GM12878 (cell line): ENCODE data around the gene NME5.

ENCODE experiments used
- CEBPB ChIP-seq, 2 experiments: fragments of 150-350 bp in 1 of 2; IDR thresholded peaks; 2 replicates each; pipeline ENCODE4 v1.6.1; 2012 to 2014; ENCODE audit warnings: low read depth in 2 of 2, low read length in 2 of 2, borderline replicate concordance in 1 of 2, inconsistent platforms in 1 of 2
- CREB1 ChIP-seq: IDR thresholded peaks from 2 replicates; pipeline ENCODE4 v1.6.1; 2012; ENCODE audit warnings: low read depth, mild to moderate bottlenecking, inconsistent platforms
- CTCF ChIP-seq, 3 experiments: IDR thresholded peaks in 2 of 3; conservative IDR thresholded peaks in 1 of 3; 2 replicates each; pipeline ENCODE4 v1.5.1; 2011; ENCODE audit warnings: low read depth in 3 of 3, low read length in 3 of 3, mild to moderate bottlenecking in 3 of 3, control low read depth in 2 of 3, moderate library complexity in 2 of 3, inconsistent platforms in 1 of 3, mixed read lengths in 1 of 3; ENCODE audit not compliant: control insufficient read depth in 2 of 3, insufficient read depth in 1 of 3; ENCODE audit errors: extremely low read depth in 1 of 3
- EGR1 ChIP-seq, 2 experiments: IDR thresholded peaks; 1 replicate in 1 of 2; 2 replicates in 1 of 2; pipeline ENCODE4 v1.6.1; 2011 to 2012; ENCODE audit warnings: low read depth in 2 of 2, low read length in 2 of 2, borderline replicate concordance in 1 of 2, mild to moderate bottlenecking in 1 of 2, moderate library complexity in 1 of 2
- EP300 ChIP-seq, 2 experiments: fragments of 150-350 bp in 1 of 2; IDR thresholded peaks; 2 replicates each; pipeline ENCODE4 v1.6.1; 2011 to 2012; ENCODE audit warnings: low read depth in 2 of 2, low read length in 2 of 2, borderline replicate concordance in 1 of 2, improper control_type of control experiment in 1 of 2, inconsistent platforms in 1 of 2; ENCODE audit not compliant: control insufficient read depth in 1 of 2
- EZH2 ChIP-seq: IDR thresholded peaks from 2 replicates; pipeline ENCODE4 v1.6.1; 2012; ENCODE audit warnings: low read depth, mild to moderate bottlenecking, control low read depth, inconsistent platforms, low read length, borderline replicate concordance; ENCODE audit not compliant: control insufficient read depth
- HSF1 ChIP-seq: fragments of 150-350 bp; IDR thresholded peaks from 2 replicates; pipeline ENCODE4 v1.6.1; 2014; ENCODE audit warnings: mild to moderate bottlenecking, low read depth, low read length
- POLR2A ChIP-seq: IDR thresholded peaks from 2 replicates; pipeline ENCODE4 v1.6.1; 2011; ENCODE audit warnings: low read depth, mild to moderate bottlenecking, low read length
- RAD21 ChIP-seq: IDR thresholded peaks from 2 replicates; pipeline ENCODE4 v1.6.1; 2011; ENCODE audit warnings: mild to moderate bottlenecking, low read depth, low read length, moderate library complexity; ENCODE audit not compliant: insufficient read depth
- RCOR1 ChIP-seq: conservative IDR thresholded peaks from 2 replicates; pipeline ENCODE4 v1.6.1; 2012; ENCODE audit warnings: low read depth, low read length, improper control_type of control experiment
- ZNF274 ChIP-seq: IDR thresholded peaks from one replicate; pipeline ENCODE4 v1.8.0; 2011; ENCODE audit not compliant: insufficient read length, insufficient read depth
- ZNF592 ChIP-seq: fragments of 450-650 bp; IDR thresholded peaks from 2 replicates; pipeline ENCODE4 v1.6.1; 2017; ENCODE audit warnings: mild to moderate bottlenecking, moderate library complexity

GRCh38 chr5:138107213-138107612, 32.0 kb downstream of the NME5 start:
- no peak for TF ChIP-seq CREB1
- TF ChIP-seq EGR1 (IDR thresholded peaks at IDR 0.05; ENCODE audit: borderline replicate concordance in 1 of 2, low read depth in 2 of 2, low read length in 2 of 2), result no peak
- no peak for TF ChIP-seq POLR2A
- TF ChIP-seq EZH2, result no peak
- TF ChIP-seq RAD21, result no peak
- no peak for TF ChIP-seq EP300 (IDR thresholded peaks at IDR 0.05; ENCODE audit: borderline replicate concordance in 1 of 2, control insufficient read depth in 1 of 2, low read depth in 2 of 2, low read length in 2 of 2)
- TF ChIP-seq CEBPB (IDR thresholded peaks at IDR 0.05; ENCODE audit: borderline replicate concordance in 1 of 2, low read depth in 2 of 2, low read length in 2 of 2), result no peak
- TF ChIP-seq ZNF592, result no peak
- TF ChIP-seq RCOR1, result no peak
- no peak for TF ChIP-seq CTCF (IDR thresholded peaks at IDR 0.05 in 2 of 3, conservative IDR thresholded peaks at IDR 0.05 in 1 of 3; ENCODE audit: control insufficient read depth in 2 of 3, extremely low read depth in 1 of 3, insufficient read depth in 1 of 3, low read depth in 3 of 3, low read length in 3 of 3)
- TF ChIP-seq HSF1, result no peak
- TF ChIP-seq ZNF274, result no peak
